Thyroid gland (tissue), 4 donors: Measurements from ENCODE around the gene AGTPBP1. TPM values are rescaled to one million over a fixed set of nuclear protein-coding genes. Genes with fewer than 3 reads are reported as not detected.
"Not testable (repeated sequence)": the region's sequence is repeated elsewhere in the genome, so short reads cannot be mapped to it uniquely, and the experiment has no call there.

Source experiments
- DNase-seq, 2 donors: peaks; one replicate each; pipeline ENCODE4 v3.0.0-alpha.2; 2019
- H3K27ac ChIP-seq, 3 donors: fragments of 200-600 bp; sonication (generic); 1 replicate in 2 of 3; 2 replicates in 1 of 3; pipeline ENCODE4 v1.5.1; 2016 to 2019; ENCODE audit warnings: mild to moderate bottlenecking in 1 of 3, moderate library complexity in 1 of 3
- H3K27me3 ChIP-seq: fragments of 200-600 bp; sonication (generic); one replicate; pipeline ENCODE4 v1.5.1; 2019
- H3K36me3 ChIP-seq, 2 donors: fragments of 200-600 bp; sonication (generic); one replicate each; pipeline ENCODE4 v1.5.1; 2016 to 2019
- H3K4me1 ChIP-seq, 2 donors: fragments of 200-600 bp; sonication (generic); one replicate each; pipeline ENCODE4 v1.5.1; 2017 to 2019
- H3K4me3 ChIP-seq, 3 donors: fragments of 200-600 bp; sonication (generic); replicated peaks in 1 of 3; 1 replicate in 2 of 3; 2 replicates in 1 of 3; pipeline ENCODE4 v1.5.1; 2016; ENCODE audit warnings: mild to moderate bottlenecking in 1 of 3
- H3K9me3 ChIP-seq: fragments of 200-600 bp; sonication (generic); one replicate; pipeline ENCODE4 v1.5.1; 2017
- POLR2A ChIP-seq, 2 donors: fragments of 450-650 bp; IDR thresholded peaks; one replicate each; pipeline ENCODE4 v1.6.1; 2017; ENCODE audit warnings: antibody characterized with exemption in 2 of 2, mild to moderate bottlenecking in 2 of 2, moderate library complexity in 1 of 2
- WGBS, 2 donors: methylation state at CpG; one replicate each; pipeline ENCODE4 v1.1.5; 2017; 5-methylcytosine and 5-hydroxymethylcytosine counted together
- intact Hi-C: fragments of 100-400 bp; cut with DNase I; formaldehyde crosslinking; loops from one replicate; pipeline ENCODE4 v1.15.1; 2023
- total RNA-seq, 4 donors: library from RNA; depleted of rRNA; stranded (reverse); fragments of >200 nt; gene quantifications; one replicate each; pipeline ENCODE4 v1.2.3, GENCODE V29; 2016
- TF ChIP-seq, protein P1 (sequence below), 6 experiments: fragments of 200-600 bp in 3 of 6; fragments of 450-650 bp in 3 of 6; sonication (generic) in 3 of 6; IDR thresholded peaks; one replicate each; pipeline ENCODE4 v1.5.1; 2016 to 2019; ENCODE audit warnings: antibody characterized with exemption in 6 of 6, mild to moderate bottlenecking in 2 of 6, inconsistent platforms in 1 of 6, moderate library complexity in 1 of 6

The AGTPBP1 gene
- total RNA-seq, 4 donors from 2014 or later: 18.2 to 23.3 (median 22.0) TPM

- Histone ChIP-seq H3K27me3 (no peaks in the 10 kb centered on the region), H3K4me1 (no peaks in the 10 kb centered on the region), H3K4me3 (no peak overlapping the region), H3K36me3 (no peaks in the 10 kb centered on the region), H3K27ac (no peak overlapping the region), H3K9me3 (no peaks in the 10 kb centered on the region)
- no peak for DNase-seq
- intact Hi-C loops: no loop called here
- TF ChIP-seq POLR2A (IDR thresholded peaks at IDR 0.05): no peak
- TF ChIP-seq, protein P1, sequence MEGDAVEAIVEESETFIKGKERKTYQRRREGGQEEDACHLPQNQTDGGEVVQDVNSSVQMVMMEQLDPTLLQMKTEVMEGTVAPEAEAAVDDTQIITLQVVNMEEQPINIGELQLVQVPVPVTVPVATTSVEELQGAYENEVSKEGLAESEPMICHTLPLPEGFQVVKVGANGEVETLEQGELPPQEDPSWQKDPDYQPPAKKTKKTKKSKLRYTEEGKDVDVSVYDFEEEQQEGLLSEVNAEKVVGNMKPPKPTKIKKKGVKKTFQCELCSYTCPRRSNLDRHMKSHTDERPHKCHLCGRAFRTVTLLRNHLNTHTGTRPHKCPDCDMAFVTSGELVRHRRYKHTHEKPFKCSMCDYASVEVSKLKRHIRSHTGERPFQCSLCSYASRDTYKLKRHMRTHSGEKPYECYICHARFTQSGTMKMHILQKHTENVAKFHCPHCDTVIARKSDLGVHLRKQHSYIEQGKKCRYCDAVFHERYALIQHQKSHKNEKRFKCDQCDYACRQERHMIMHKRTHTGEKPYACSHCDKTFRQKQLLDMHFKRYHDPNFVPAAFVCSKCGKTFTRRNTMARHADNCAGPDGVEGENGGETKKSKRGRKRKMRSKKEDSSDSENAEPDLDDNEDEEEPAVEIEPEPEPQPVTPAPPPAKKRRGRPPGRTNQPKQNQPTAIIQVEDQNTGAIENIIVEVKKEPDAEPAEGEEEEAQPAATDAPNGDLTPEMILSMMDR (IDR thresholded peaks at IDR 0.05): no peak
Measured at GRCh38 chr9:85729882-85730281, 11.9 kb downstream of the AGTPBP1 start.

DNA sequence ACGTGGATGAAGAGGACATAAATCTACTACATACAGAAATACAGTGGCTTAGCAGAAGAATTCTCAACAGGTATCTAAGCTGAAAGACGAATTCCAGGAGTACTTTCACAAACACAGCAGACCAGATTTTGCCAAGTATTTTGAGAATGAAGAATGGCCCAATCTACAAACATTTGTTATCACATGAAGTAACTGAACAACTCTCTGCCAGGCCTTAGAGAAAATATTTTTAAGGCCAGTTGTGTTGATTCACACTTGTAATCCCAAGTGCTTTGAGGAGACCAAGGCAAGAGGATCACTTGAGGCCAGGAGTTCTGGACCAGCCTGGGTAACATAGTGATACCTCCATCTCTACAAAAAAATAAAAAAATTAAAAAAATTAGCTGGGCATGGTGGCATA is 14.3 kb downstream of the AGTPBP1 start:
- H3K4me1 ChIP-seq: no peaks in the 10 kb centered on the region
- no peak overlapping the region for H3K27ac ChIP-seq
- DNase-seq: no peak
- TF ChIP-seq, protein P1 (IDR thresholded peaks at IDR 0.05): no peak
- no peak for TF ChIP-seq POLR2A (IDR thresholded peaks at IDR 0.05)
- intact Hi-C loops: no loop called here
- WGBS, 2 donors: 24 to 37% methylated on average over 2 of the region's 2 CpGs
- no peaks in the 10 kb centered on the region for H3K36me3 ChIP-seq
- no peaks in the 10 kb centered on the region for H3K9me3 ChIP-seq
- no peaks in the 10 kb centered on the region for H3K27me3 ChIP-seq
- H3K4me3 ChIP-seq: no peak overlapping the region

DNA sequence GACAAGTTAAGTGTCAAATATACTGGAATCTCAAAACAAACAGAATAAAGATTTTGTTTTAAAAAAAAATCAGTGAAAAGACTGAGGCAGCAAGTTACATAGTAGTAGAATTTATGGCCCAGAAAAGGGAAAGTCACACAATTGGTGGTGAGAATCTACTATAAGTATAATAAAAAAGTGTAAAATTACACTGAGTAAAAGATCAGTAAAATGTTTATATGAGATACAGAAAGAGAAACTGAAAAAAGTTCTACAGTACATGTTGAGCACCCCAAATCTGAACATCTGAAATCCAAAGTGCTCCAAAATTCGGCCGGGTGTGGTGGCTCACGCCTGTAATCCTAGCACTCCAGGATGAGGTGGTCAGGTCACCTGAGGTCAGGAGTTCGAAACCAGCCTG is 15.0 kb downstream of the AGTPBP1 start:
- Histone ChIP-seq H3K4me3 (no peak overlapping the region), H3K27me3 (no peaks in the 10 kb centered on the region), H3K36me3 (no peaks in the 10 kb centered on the region), H3K4me1 (no peaks in the 10 kb centered on the region), H3K9me3 (no peaks in the 10 kb centered on the region), H3K27ac (no peak overlapping the region)
- TF ChIP-seq, protein P1 (IDR thresholded peaks at IDR 0.05): no peak
- WGBS, 2 donors: 78 to 80% methylated on average over 4 of the region's 4 CpGs
- intact Hi-C loops: no loop called here
- DNase-seq: no peak

- Histone ChIP-seq H3K4me1 (no peaks in the 10 kb centered on the region), H3K27ac (no peak overlapping the region), H3K9me3 (no peaks in the 10 kb centered on the region), H3K36me3 (no peaks in the 10 kb centered on the region), H3K27me3 (no peaks in the 10 kb centered on the region), H3K4me3 (no peak overlapping the region)
- TF ChIP-seq, protein P1 (IDR thresholded peaks at IDR 0.05): no peak
- TF ChIP-seq POLR2A (IDR thresholded peaks at IDR 0.05): no peak
- no peak for DNase-seq
- intact Hi-C loops: no loop called here
- 77 to 91% methylated on average over 7 of the region's 7 CpGs for WGBS, 2 donors
Measured at GRCh38 chr9:85723215-85723614, 18.5 kb downstream of the AGTPBP1 start.

- H3K36me3 ChIP-seq, H3K9me3 ChIP-seq, H3K27me3 ChIP-seq, DNase-seq, H3K27ac ChIP-seq, intact Hi-C loops, H3K4me1 ChIP-seq, H3K4me3 ChIP-seq: not testable (repeated sequence)
Measured at GRCh38 chr9:85719411-85719810, 22.3 kb downstream of the AGTPBP1 start.

- intact Hi-C loops, DNase-seq, H3K4me3 ChIP-seq, H3K9me3 ChIP-seq, H3K36me3 ChIP-seq, H3K27me3 ChIP-seq, H3K27ac ChIP-seq, H3K4me1 ChIP-seq: not testable (repeated sequence)
- 97 to 99% methylated on average over 4 of the region's 4 CpGs for WGBS, 2 donors
Measured at GRCh38 chr9:85717818-85718217, 23.9 kb downstream of the AGTPBP1 start.
